Fibroblast of mammary gland (primary cell): ENCODE data around the gene PPDPF.

ENCODE experiments used
- DNase-seq: peaks from one replicate; pipeline ENCODE4 v3.0.0-alpha.2; 2010; ENCODE audit warnings: low read depth
- H3K4me3 ChIP-seq: 2 replicates; pipeline ENCODE4 v1.5.1; 2011; ENCODE audit warnings: low read depth, mild to moderate bottlenecking, low read length, moderate library complexity; ENCODE audit not compliant: control insufficient read depth
- TF ChIP-seq, protein P1 (sequence below): conservative IDR thresholded peaks from 2 replicates; pipeline ENCODE4 v1.5.1; 2011; ENCODE audit warnings: low read depth, low read length, inconsistent platforms; ENCODE audit not compliant: control insufficient read depth, insufficient read depth

Gene PPDPF

DNA sequence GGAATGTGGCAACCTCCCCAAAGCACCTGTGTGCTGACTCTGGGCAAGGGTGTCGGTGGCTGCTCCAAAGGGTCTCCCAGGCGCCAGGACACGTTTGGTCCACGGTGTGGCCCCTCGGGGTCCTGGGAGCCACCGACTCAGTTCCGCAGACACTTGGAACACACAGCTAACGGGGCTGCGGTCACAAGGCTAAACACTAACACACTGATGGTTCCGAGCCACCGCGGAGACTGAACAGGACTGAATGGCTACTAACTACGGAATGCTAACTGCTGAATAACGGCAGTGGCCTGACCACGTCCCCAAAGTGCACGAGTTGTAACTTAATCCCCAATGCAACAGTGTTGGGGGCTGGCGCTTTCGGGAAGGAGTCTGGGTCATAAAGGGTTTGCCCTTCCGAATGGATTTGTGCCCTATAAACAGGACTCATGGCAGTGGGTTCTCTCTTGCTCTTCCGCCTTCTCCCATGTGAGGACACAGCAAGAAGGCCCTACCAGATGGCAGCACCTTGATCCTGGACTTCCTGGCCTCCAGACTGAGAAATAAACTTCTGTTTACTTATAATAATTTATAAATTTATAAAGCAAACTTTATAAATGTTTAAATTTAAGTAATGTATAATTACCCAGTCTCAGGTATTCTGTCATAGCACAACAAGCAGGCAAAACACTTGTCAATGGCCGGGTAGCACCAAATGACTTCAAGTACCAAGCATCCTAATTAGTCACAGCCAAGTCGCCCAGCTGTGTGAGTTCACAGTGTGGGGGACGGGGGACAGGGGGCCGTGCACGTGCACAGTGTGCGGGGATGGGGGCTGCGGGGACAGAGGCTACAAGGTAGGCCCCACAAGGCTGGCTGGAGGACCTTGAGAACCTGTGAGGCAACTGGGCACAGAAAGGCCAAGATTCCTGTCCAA lies 19.4 kb upstream of the PPDPF start:
- TF ChIP-seq, protein P1, sequence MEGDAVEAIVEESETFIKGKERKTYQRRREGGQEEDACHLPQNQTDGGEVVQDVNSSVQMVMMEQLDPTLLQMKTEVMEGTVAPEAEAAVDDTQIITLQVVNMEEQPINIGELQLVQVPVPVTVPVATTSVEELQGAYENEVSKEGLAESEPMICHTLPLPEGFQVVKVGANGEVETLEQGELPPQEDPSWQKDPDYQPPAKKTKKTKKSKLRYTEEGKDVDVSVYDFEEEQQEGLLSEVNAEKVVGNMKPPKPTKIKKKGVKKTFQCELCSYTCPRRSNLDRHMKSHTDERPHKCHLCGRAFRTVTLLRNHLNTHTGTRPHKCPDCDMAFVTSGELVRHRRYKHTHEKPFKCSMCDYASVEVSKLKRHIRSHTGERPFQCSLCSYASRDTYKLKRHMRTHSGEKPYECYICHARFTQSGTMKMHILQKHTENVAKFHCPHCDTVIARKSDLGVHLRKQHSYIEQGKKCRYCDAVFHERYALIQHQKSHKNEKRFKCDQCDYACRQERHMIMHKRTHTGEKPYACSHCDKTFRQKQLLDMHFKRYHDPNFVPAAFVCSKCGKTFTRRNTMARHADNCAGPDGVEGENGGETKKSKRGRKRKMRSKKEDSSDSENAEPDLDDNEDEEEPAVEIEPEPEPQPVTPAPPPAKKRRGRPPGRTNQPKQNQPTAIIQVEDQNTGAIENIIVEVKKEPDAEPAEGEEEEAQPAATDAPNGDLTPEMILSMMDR: no peak
- no peak for DNase-seq
- no peak overlapping the region for H3K4me3 ChIP-seq

DNA sequence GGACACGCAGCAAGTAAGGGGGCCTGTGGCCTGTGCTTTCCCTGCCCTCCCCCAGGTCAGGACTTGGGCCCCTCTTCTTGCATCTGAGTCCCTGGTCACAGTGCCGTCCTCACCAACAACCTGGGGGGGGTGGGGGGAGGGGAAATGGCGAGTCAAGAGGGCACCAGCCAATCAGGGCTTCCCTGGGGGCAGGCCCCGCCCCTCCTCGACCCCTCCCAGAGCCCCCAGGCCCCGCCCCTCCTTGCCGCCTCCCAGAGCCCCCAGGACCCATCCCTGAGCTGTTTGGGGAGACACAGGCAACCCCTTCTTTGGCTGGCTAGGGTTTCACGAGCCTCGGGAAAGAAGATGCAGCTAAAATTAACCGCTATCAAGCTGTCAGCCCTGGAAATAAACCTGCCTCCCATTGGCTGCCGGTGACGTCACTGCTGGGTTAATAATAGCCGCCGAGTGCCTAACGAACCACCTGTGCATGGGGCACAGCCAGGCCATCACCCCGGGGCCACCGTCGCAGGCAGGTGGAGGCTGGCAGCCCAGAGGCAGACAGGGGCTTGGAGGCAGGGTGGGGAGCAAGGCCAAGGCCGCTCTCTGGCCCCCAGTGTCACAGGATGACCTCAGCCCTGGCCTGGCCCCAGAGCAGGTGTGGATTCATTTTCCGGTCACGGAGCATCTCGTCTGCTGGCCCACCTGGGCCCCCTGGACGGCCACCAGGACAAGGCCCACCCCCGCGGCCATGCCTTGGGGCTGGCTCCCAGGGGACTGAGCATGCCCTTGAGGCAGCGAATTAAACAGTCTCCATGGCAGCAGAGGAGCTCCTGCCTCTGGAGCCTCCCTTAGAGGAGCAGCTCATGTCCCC lies 18.5 kb upstream of the PPDPF start:
- no peak overlapping the region for H3K4me3 ChIP-seq
- TF ChIP-seq, protein P1: no peak
- no peak for DNase-seq

DNA sequence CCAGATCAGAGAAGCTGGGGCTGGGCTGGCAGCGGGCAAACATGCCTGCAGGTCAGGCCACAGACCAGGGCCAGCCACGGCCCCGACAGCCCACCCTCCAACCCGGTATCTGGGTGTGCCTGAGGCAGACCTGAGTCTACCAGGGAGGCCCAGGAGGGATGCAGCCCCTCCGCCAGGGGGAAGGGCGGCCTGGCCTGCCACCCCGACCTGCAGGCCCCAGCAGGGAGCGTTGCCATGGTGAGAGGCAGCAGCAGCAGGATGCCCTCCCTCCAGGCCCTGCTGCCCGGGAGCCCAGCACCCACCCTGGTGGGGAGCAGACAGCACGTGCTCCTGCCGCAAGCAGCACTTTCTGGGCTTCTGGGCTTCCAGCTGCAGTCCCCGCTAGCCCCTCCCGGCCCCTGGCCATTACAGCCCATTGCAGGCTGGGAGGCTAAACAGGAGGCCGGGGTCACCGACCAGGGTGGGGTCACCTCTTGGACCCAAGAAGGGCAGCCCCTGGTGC lies 17.8 kb upstream of the PPDPF start:
- H3K4me3 ChIP-seq: no peak overlapping the region
- TF ChIP-seq, protein P1: no peak
- no peak for DNase-seq

DNA sequence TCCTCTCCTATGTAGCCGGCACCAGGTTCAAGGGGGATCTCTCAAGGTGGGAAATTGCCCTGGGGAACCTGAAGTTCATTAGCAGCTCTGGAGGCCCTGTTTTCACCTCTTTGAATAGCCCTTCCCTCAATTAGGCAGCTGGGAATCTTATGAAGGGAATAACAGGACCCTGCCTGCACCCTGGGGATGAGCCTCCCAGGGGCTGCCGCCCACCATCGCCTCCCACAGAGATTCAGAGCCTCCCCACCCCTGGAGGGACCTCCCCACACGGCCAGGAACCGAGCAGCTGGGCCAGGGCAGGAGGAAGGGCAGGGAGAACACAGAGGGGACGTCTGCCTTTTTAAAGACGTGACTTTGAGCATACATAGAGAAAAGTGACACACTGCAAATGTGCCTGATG lies 17.0 kb upstream of the PPDPF start:
- no peak overlapping the region for H3K4me3 ChIP-seq
- TF ChIP-seq, protein P1: no peak
- no peak for DNase-seq

DNA sequence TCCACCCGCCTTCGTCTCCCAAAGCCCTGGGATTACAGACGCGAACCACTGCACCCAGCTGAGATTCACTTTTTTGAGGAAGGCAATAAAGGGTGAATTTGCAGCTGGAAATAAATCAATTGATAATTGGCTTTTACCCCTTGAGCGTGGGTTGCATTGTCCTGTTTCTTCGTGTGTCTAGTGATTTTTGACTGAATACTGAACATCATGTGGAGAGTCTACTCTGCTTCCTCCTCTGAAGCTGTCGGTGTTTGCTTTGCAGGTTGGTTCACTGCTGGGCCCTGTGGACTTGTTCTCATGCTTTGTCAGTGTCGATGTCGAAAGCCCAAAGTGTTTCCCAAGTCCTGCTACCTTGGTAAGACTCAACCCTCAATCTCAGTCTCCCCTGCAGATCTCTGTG lies 15.9 kb upstream of the PPDPF start:
- TF ChIP-seq, protein P1: no peak
- H3K4me3 ChIP-seq: no peak overlapping the region
- no peak for DNase-seq

DNA sequence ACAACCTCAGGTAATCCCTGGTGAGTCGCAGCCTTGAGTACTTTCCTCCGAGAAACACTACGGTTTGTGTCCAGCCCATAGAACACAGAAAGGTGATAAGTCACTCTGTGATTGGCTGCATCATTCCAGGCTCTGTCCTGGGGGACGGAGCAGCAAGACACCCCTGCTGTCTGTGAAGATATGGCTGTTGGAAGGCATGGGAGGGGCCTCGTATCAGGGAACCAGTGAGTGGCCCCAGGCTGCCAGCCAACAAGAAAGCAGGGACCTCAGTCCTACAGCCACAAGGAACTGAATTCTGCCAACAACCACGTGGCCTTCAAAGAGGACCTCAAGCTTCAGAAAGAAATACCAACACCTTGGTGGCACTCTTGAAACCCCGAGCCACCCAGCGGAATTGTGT lies 15.3 kb upstream of the PPDPF start:
- no peak for DNase-seq
- H3K4me3 ChIP-seq: no peak overlapping the region
- TF ChIP-seq, protein P1: no peak
